Testis (tissue), 3 donors: ENCODE results near the gene PCID2. TPM values are rescaled to one million over a fixed set of nuclear protein-coding genes. Genes with fewer than 3 reads are reported as not detected.

Source experiments
- DNase-seq: peaks from one replicate; pipeline ENCODE4 v3.0.0-alpha.2; 2019
- H3K27ac ChIP-seq, 2 donors: fragments of 200-600 bp; sonication (generic); one replicate each; pipeline ENCODE4 v1.5.1; 2019
- H3K27me3 ChIP-seq: fragments of 200-600 bp; sonication (generic); one replicate; pipeline ENCODE4 v1.5.1; 2019
- H3K36me3 ChIP-seq: fragments of 200-600 bp; sonication (generic); one replicate; pipeline ENCODE4 v1.5.1; 2017; ENCODE audit warnings: low read depth; ENCODE audit errors: missing control alignments
- H3K4me1 ChIP-seq: fragments of 200-600 bp; sonication (generic); one replicate; pipeline ENCODE4 v1.5.1; 2019
- H3K4me3 ChIP-seq, 2 donors: fragments of 200-600 bp; sonication (generic); one replicate each; pipeline ENCODE4 v1.5.1; 2017 to 2019
- H3K9me3 ChIP-seq: fragments of 200-600 bp; sonication (generic); one replicate; pipeline ENCODE4 v1.5.1; 2017
- POLR2A ChIP-seq: fragments of 450-650 bp; IDR thresholded peaks from one replicate; pipeline ENCODE4 v1.6.1; 2017; ENCODE audit warnings: antibody characterized with exemption, mild to moderate bottlenecking, moderate library complexity
- WGBS, 2 donors: methylation state at CpG; one replicate each; pipeline ENCODE4 v1.1.5; 2018; 5-methylcytosine and 5-hydroxymethylcytosine counted together
- intact Hi-C: fragments of 100-400 bp; cut with DNase I; formaldehyde crosslinking; loops from one replicate; pipeline ENCODE4 v1.15.1; 2023; ENCODE audit warnings: low total_unique reads
- polyA plus RNA-seq: library from polyadenylated mRNA; stranded (reverse); fragments of 350-450 nt; fragmentation: Illumina TruSeq; extraction: RNeasy Lipid Tissue Mini Kit (QIAGEN cat#74804); gene quantifications from one replicate; pipeline ENCODE4 v1.2.3, GENCODE V29; 2014; ENCODE audit warnings: low read depth, low replicate concordance; ENCODE audit not compliant: insufficient read depth
- total RNA-seq, 2 donors: library from RNA; depleted of rRNA; stranded (reverse); fragments of >200 nt; gene quantifications; one replicate each; pipeline ENCODE4 v1.2.3, GENCODE V29; 2016
- TF ChIP-seq, protein P1 (sequence below), 3 experiments: fragments of 450-650 bp in 2 of 3; fragments of 200-600 bp in 1 of 3; sonication (generic) in 1 of 3; IDR thresholded peaks; one replicate each; pipeline ENCODE4 v1.5.1; 2016 to 2019; ENCODE audit warnings: antibody characterized with exemption in 3 of 3, mild to moderate bottlenecking in 2 of 3, moderate library complexity in 1 of 3

The PCID2 gene
- total and polyA plus RNA-seq, 3 donors from 2014 or later: 72.2 to 130 (median 73.4) TPM

DNA sequence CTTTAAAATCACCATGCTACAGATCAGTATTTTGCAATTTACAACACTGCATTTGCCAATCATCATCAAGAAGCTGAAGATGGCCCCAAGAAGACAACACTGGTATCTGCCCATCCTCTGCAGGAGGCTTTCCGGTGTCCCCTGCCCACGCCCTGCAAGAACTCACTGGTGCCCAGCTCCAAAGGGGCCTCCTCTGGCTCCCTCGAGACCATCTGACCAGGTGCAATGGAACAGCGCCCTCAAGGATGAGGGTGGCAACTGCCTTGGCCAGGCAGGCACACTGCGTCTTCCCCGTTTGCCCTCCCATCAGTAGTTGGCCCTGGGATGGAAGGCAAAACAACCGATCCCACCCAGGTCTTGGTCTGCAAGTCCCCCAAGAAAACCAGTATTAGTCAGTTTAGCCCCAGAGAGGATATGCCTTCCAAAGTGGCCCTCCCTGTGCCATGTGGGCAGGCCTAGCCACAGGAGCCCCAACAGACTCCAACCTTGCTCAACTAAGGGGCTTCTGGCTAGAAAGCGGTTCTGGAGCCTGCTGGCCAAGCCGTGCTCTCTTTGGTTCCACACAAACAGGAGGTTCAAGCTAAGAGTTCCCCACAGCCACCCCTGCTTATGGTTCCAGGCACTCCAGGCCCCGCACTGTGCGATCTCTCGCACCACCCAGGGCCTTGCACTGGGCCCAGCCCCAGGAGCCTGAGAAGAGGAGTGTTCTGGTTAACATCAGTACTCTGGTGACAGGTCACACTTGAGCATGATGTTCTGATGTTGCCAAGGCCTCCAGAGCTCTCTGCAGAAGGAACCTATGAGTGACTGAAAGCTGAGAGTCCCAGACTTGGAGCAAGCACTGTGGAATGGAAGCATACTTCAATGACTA lies 4.7 kb downstream of the PCID2 start:
- no peaks in the 10 kb centered on the region for H3K27me3 ChIP-seq
- no peak for DNase-seq
- no peaks in the 10 kb centered on the region for H3K4me1 ChIP-seq
- H3K9me3 ChIP-seq: no peaks in the 10 kb centered on the region
- intact Hi-C loops: no loop called here
- 99 to 100% methylated on average over 4 to 12 of the region's 12 CpGs for WGBS, 2 donors
- no peaks in the 10 kb centered on the region for H3K36me3 ChIP-seq
- no peak for TF ChIP-seq POLR2A
- TF ChIP-seq, protein P1, sequence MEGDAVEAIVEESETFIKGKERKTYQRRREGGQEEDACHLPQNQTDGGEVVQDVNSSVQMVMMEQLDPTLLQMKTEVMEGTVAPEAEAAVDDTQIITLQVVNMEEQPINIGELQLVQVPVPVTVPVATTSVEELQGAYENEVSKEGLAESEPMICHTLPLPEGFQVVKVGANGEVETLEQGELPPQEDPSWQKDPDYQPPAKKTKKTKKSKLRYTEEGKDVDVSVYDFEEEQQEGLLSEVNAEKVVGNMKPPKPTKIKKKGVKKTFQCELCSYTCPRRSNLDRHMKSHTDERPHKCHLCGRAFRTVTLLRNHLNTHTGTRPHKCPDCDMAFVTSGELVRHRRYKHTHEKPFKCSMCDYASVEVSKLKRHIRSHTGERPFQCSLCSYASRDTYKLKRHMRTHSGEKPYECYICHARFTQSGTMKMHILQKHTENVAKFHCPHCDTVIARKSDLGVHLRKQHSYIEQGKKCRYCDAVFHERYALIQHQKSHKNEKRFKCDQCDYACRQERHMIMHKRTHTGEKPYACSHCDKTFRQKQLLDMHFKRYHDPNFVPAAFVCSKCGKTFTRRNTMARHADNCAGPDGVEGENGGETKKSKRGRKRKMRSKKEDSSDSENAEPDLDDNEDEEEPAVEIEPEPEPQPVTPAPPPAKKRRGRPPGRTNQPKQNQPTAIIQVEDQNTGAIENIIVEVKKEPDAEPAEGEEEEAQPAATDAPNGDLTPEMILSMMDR (IDR thresholded peaks at IDR 0.05): no peak
- H3K4me3 ChIP-seq: no peak overlapping the region
- H3K27ac ChIP-seq: no peak overlapping the region

DNA sequence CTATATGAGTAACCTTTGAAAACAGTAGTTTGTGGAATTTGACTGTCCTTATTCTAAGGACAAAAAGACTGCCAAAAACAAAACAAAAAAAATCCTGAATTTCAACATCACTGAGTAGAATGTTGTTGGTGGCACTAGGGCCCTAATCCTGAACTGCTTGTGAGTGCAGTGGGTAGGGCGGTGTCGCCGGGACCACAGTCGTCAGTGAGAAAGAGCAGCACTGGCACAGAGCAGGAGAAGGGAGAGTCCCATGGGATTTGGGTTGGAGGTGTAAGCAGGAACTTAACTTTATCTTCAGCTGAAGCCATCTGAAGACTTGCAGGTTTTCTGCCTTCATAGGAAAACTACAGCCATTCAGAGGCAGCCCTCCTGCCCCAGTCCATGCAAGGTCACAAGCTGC lies 5.6 kb downstream of the PCID2 start:
- Histone ChIP-seq H3K27ac (no peak overlapping the region), H3K4me3 (no peak overlapping the region), H3K27me3 (no peaks in the 10 kb centered on the region), H3K4me1 (no peaks in the 10 kb centered on the region), H3K36me3 (no peaks in the 10 kb centered on the region), H3K9me3 (no peaks in the 10 kb centered on the region)
- 85 to 90% methylated on average over 4 of the region's 4 CpGs for WGBS, 2 donors
- TF ChIP-seq, protein P1 (IDR thresholded peaks at IDR 0.05): no peak
- no peak for TF ChIP-seq POLR2A
- intact Hi-C loops: no loop called here
- no peak for DNase-seq

DNA sequence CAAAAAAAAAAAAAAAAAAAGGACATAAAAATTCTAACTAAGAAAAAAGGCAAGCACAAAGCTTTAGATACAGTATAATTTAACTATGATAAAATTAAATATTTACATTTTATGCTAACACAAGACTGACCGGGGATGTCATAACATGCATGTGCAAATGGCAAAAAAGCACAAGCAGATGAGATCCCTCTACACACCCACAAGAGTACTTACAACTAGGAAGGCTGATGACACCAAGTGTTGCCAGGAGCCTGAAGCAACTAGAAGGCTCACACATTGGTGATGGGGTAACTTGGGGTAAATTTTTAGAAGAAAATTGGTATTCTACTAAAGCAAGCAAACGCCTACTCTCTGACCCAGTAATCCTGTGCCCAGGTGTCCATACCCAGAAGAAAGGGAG lies 6.7 kb downstream of the PCID2 start:
- no peak for DNase-seq
- Histone ChIP-seq H3K27me3 (no peaks in the 10 kb centered on the region), H3K9me3 (no peaks in the 10 kb centered on the region), H3K36me3 (no peaks in the 10 kb centered on the region), H3K4me3 (no peak overlapping the region), H3K4me1 (no peaks in the 10 kb centered on the region), H3K27ac (no peak overlapping the region)
- 94 to 98% methylated on average over 2 of the region's 2 CpGs for WGBS, 2 donors
- intact Hi-C loops: no loop called here
- no peak for TF ChIP-seq POLR2A
- TF ChIP-seq, protein P1 (IDR thresholded peaks at IDR 0.05): no peak

DNA sequence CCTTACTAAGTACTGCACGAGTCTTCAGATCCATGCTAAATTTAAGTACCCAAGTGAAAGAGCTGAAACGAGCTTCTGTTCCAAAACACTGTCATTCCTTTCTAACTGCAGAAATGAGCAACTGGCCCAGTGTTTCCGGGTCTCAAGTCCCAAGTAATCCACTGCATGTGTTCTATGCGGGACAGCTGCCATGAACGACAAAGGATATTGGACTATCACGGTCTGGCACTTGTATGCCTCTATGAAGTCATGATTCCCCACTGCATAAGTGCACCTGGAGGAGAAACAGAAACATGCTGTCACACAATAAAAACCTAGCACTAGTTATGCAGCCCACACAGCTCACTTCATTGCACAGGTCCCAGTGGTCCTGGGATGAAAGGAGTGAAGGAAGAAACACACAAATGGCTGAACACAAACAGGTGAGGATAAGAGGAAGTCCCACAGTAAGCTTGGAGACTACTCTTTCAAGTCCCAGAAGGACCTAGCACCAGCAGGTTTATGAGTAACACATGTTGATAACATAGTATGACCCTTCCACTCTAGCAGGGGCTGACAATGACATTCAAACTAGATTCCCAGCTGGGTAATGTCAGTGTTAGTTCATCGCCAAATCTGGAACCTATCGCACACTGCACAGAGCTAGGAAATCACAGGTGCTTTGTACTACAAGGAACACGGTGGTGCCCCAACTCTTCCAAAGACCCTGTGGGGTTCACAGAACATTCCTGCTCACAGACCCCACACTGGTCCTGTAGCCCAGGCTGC lies 11.3 kb downstream of the PCID2 start:
- no peaks in the 10 kb centered on the region for H3K9me3 ChIP-seq
- H3K4me1 ChIP-seq: no peaks in the 10 kb centered on the region
- H3K36me3 ChIP-seq: no peaks in the 10 kb centered on the region
- intact Hi-C loops: no loop called here
- H3K4me3 ChIP-seq: no peak overlapping the region
- DNase-seq: no peak
- no peak overlapping the region for H3K27ac ChIP-seq
- TF ChIP-seq, protein P1 (IDR thresholded peaks at IDR 0.05): no peak
- no peak for TF ChIP-seq POLR2A
- 89 to 93% methylated on average over 9 of the region's 9 CpGs for WGBS, 2 donors
- no peaks in the 10 kb centered on the region for H3K27me3 ChIP-seq
